Measurements from ENCODE around the gene RNF213. TPM values are rescaled to one million over a fixed set of nuclear protein-coding genes. Genes with fewer than 3 reads are reported as not detected.

RNF213 gene
- total and polyA plus RNA-seq, 10 of the 15 experiments (the other 5 are each of a cell fraction or from before 2014, with no cell fraction given), result 18.6 to 145 (median 65.8) TPM

GRCh38 chr17:80316927-80317705 is 56.5 kb downstream of the RNF213 start:
- Histone ChIP-seq H3K4me3 (no peak overlapping the region), H3K36me3 (ENCODE audit: control insufficient read depth in 2 of 2, insufficient read depth in 2 of 2, low read length in 1 of 2) (peaks cover 31 to 45% of the 10 kb centered on the region in 2 experiments), H4K20me1 (ENCODE audit: control insufficient read depth, insufficient read depth) (no peaks in the 10 kb centered on the region; the same call in 1 of the 2 replicates), H3K9me3 (replicated peaks; ENCODE audit: control insufficient read depth, insufficient read depth, low read length) (no peaks in the 10 kb centered on the region), H3K27ac (ENCODE audit: control insufficient read depth, insufficient read depth) (no peak overlapping the region), H3K27me3 (replicated peaks in 1 of 2; ENCODE audit: control insufficient read depth in 2 of 2, insufficient read depth in 2 of 2, low read length in 1 of 2) (no peaks in the 10 kb centered on the region), H3K9ac (ENCODE audit: control insufficient read depth, insufficient read depth, low read length) (no peak overlapping the region), H2AFZ (ENCODE audit: control insufficient read depth, low read depth, low read length) (no peak overlapping the region), H3K4me2 (ENCODE audit: control insufficient read depth, insufficient read depth) (no peak overlapping the region), H3K4me1 (ENCODE audit: control insufficient read depth, insufficient read depth, low read length) (no peaks in the 10 kb centered on the region), H3K79me2 (ENCODE audit: control insufficient read depth, insufficient read depth, low read length) (peaks cover 2% of the 10 kb centered on the region)
- in situ Hi-C loops (cut with MboI), result no loop called here
- BruUV-seq (replicated peaks), result no TSS peak
- TF ChIP-seq CEBPB (IDR thresholded peaks at IDR 0.05; ENCODE audit: borderline replicate concordance in 1 of 2, low read depth in 2 of 2, low read length in 2 of 2) (no peak), SPI1 (IDR thresholded peaks at IDR 0.05; ENCODE audit: borderline replicate concordance, insufficient read depth, low read depth, low read length) (no peak), RAD21 (IDR thresholded peaks at IDR 0.05; ENCODE audit: insufficient read depth, low read depth, low read length) (no peak), ZNF207 (IDR thresholded peaks at IDR 0.05; ENCODE audit: borderline replicate concordance) (no peak), POU2F2 (IDR thresholded peaks at IDR 0.05; ENCODE audit: borderline replicate concordance, low read depth, low read length) (no peak), CBX5 (IDR thresholded peaks at IDR 0.05; ENCODE audit: low read depth) (no peak), ZNF622 (IDR thresholded peaks at IDR 0.05) (no peak), USF2 (IDR thresholded peaks at IDR 0.05; ENCODE audit: borderline replicate concordance, low read depth, low read length) (no peak), HDAC6 (IDR thresholded peaks at IDR 0.05; ENCODE audit: unreplicated experiment) (no peak), IRF4 (IDR thresholded peaks at IDR 0.05; ENCODE audit: low read depth, low read length) (no peak), NR2C1 (IDR thresholded peaks at IDR 0.05) (no peak), CREB1 (IDR thresholded peaks at IDR 0.05; ENCODE audit: low read depth) (no peak), WRNIP1 (IDR thresholded peaks at IDR 0.05; ENCODE audit: borderline replicate concordance, low read depth, low read length) (no peak), SREBF1 (IDR thresholded peaks at IDR 0.05; ENCODE audit: low read length) (no peak)
- ATAC-seq (no peak), DNase-seq (ENCODE audit: low read depth, low spot score) (no peak), FAIRE-seq (no peak)
- intact Hi-C loops (cut with micrococcal nuclease; ENCODE audit: unreplicated experiment), result no loop called here
- RAD21 ChIA-PET (ENCODE audit: unreplicated experiment), result no interaction called here
- SMC1A ChIA-PET (ENCODE audit: uncharacterized antibody, unreplicated experiment), result no interaction called here
- POLR2A ChIA-PET, result no interaction called here
- 96% methylated on average over 26 of the region's 26 CpGs for WGBS (ENCODE audit: insufficient coverage, insufficient replicate concordance, low lambda C conversion rate, missing lambda C conversion rate)
- CTCF ChIA-PET, result no interaction called here

Data from GM12878 (cell line).